Measurements from ENCODE around the gene STK40. TPM values are rescaled to one million over a fixed set of nuclear protein-coding genes. Genes with fewer than 3 reads are reported as not detected.

STK40 gene
- total RNA-seq, 1 donor from 2014 or later = 80.1 TPM

- no peak for TF ChIP-seq CTCF (conservative IDR thresholded peaks at IDR 0.05)
- H3K36me3 Mint-ChIP-seq (ENCODE audit: low read depth) = peaks cover 3% of the 10 kb centered on the region
- H3K4me1 Mint-ChIP-seq = peaks cover 22% of the 10 kb centered on the region
- no peaks in the 10 kb centered on the region for H3K27me3 Mint-ChIP-seq (ENCODE audit: low read depth)
- no peak for DNase-seq (ENCODE audit: low read depth, low spot score)
- H3K4me3 Mint-ChIP-seq = no peak overlapping the region
- H3K27ac Mint-ChIP-seq (ENCODE audit: unreplicated experiment) = no peak overlapping the region
- no peaks in the 10 kb centered on the region for H3K9me3 Mint-ChIP-seq
These were observed 5.5 kb upstream of the STK40 start for GRCh38 chr1:36391271-36391670.

- TF ChIP-seq CTCF (conservative IDR thresholded peaks at IDR 0.05) = no peak
- H3K9me3 Mint-ChIP-seq = no peaks in the 10 kb centered on the region
- no peak overlapping the region for H3K4me3 Mint-ChIP-seq
- DNase-seq (ENCODE audit: low read depth, low spot score) = no peak
- peaks cover 25% of the 10 kb centered on the region for H3K4me1 Mint-ChIP-seq
- H3K27me3 Mint-ChIP-seq (ENCODE audit: low read depth) = no peaks in the 10 kb centered on the region
- no peak overlapping the region for H3K27ac Mint-ChIP-seq (ENCODE audit: unreplicated experiment)
- H3K36me3 Mint-ChIP-seq (ENCODE audit: low read depth) = peaks cover 3% of the 10 kb centered on the region
These were observed 4.7 kb upstream of the STK40 start for GRCh38 chr1:36390411-36390810.

DNA sequence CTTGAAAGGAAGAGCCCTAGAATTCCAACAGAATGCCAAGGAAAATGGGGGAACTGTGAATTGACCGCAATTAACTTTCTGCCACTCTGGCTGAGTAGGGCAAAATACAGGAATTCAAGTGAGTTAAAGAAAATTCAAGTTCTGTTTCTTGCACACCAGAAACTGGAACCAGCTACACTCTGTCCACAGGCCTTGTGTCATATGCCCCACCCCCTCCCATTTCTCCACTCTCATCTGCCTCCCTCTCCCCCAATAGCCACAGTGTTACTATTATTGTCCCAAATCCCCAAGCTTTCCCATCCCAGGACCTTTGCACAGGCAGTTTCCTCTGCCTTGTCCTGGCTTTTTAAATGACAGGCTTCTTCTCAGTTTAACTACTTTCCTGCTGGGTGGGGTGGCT, 4.3 kb upstream of the STK40 start:
- Mint-ChIP-seq H3K27ac (ENCODE audit: unreplicated experiment) (no peak overlapping the region), H3K4me3 (no peak overlapping the region), H3K9me3 (no peaks in the 10 kb centered on the region), H3K27me3 (ENCODE audit: low read depth) (no peaks in the 10 kb centered on the region), H3K36me3 (ENCODE audit: low read depth) (peaks cover 3% of the 10 kb centered on the region), H3K4me1 (peaks cover 24% of the 10 kb centered on the region)
- no peak for DNase-seq (ENCODE audit: low read depth, low spot score)
- no peak for TF ChIP-seq CTCF (conservative IDR thresholded peaks at IDR 0.05)

DNA sequence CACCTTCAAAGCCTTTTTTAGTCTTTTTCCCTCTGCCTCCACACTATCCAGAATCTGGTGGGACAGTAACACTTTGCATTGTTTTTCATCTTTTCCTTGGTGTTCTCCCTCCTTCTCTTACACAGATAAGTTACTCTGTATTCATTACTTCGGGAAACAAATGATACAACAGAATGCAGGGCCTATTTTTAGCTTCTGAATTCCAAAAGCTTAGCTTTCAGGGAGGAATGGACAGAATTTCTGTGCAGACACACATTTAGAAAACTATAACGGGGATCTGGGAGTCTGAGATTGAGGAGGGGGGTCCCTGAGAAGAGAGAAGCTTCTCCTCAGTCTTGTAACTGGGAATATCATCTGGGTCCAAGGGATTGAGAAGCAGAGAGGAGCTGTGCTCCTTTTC, 3.5 kb upstream of the STK40 start:
- peaks cover 3% of the 10 kb centered on the region for H3K36me3 Mint-ChIP-seq (ENCODE audit: low read depth)
- peaks cover 30% of the 10 kb centered on the region for H3K4me1 Mint-ChIP-seq
- no peak for TF ChIP-seq CTCF (conservative IDR thresholded peaks at IDR 0.05)
- no peaks in the 10 kb centered on the region for H3K9me3 Mint-ChIP-seq
- H3K27me3 Mint-ChIP-seq (ENCODE audit: low read depth) = no peaks in the 10 kb centered on the region
- DNase-seq (ENCODE audit: low read depth, low spot score) = no peak
- H3K4me3 Mint-ChIP-seq = peak overlapping the region; percentile 10
- no peak overlapping the region for H3K27ac Mint-ChIP-seq (ENCODE audit: unreplicated experiment)

DNA sequence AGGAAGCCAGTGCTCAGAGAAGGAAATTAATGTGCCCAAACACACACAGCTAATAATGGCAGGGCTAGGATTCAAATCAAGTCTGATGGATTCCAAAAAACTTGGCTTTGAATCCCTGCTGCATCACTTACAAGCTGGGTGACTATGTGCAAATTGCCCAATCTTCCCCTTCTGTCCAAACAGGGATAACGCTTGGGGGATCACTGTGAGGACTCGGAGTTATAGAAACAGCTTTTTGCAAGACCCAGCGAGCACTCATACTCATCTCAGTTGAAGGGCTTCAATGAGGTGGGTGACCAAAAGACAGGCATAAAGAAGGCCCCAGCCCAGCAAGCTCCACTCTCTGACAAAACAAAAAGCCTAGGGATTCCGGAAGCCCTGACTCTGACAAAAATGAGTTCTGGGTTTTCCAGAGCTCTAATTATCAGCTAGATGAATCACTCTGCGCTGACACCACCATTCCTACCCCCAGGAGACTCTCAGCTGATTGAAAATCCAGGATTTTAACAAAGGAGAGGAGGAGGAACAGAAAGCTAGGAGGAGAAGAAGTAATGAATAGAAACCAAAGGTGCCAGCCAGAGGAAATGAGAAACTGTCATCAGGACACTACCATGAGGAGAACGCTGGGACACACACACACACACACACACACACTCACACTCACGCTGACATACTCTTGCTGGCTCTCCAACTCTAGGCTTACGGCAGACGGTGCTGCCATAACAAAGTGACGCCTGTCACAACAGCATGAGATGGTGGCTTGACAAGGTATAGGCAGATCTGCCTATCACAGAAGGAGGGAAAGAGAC, 1.6 kb upstream of the STK40 start:
- Mint-ChIP-seq H3K27ac (ENCODE audit: unreplicated experiment) (peak overlapping the region; percentile 99), H3K4me3 (peak overlapping the region; percentile 91), H3K4me1 (peaks cover 39% of the 10 kb centered on the region), H3K9me3 (no peaks in the 10 kb centered on the region), H3K36me3 (ENCODE audit: low read depth) (no peaks in the 10 kb centered on the region), H3K27me3 (ENCODE audit: low read depth) (no peaks in the 10 kb centered on the region)
- no peak for TF ChIP-seq CTCF (conservative IDR thresholded peaks at IDR 0.05)
- DNase-seq (ENCODE audit: low read depth, low spot score) = no peak

Measured in neural crest cell (in vitro differentiated cells).